ENCODE data around the gene TADA2B. TPM values are rescaled to one million over a fixed set of nuclear protein-coding genes. Genes with fewer than 3 reads are reported as not detected.

The TADA2B gene
- total RNA-seq, 1 experiment from 2014 or later: 29.5 TPM

GRCh38 chr4:7034262-7035081 is 8.7 kb upstream of the TADA2B start:
- no peak for DNase-seq (ENCODE audit: unreplicated experiment)
- H3K36me3 Mint-ChIP-seq (ENCODE audit: insufficient read depth, unreplicated experiment): peaks cover 34% of the 10 kb centered on the region
- no TSS peak for BruUV-seq (replicated peaks)
- CTCF ChIA-PET: no interaction called here
- no peak overlapping the region for H3K27ac Mint-ChIP-seq (ENCODE audit: low read depth, unreplicated experiment)
- no peak for TF ChIP-seq CTCF (IDR thresholded peaks at IDR 0.05; ENCODE audit: unreplicated experiment)
- H3K4me1 Mint-ChIP-seq (ENCODE audit: insufficient read depth, unreplicated experiment): no peaks in the 10 kb centered on the region
- H3K27me3 Mint-ChIP-seq (ENCODE audit: insufficient read depth, unreplicated experiment): no peaks in the 10 kb centered on the region
- H3K4me3 Mint-ChIP-seq (ENCODE audit: unreplicated experiment): no peak overlapping the region
- no peaks in the 10 kb centered on the region for H3K9me3 Mint-ChIP-seq (ENCODE audit: unreplicated experiment)
- POLR2A ChIA-PET: interaction anchor here (0.6 to 1.2 kb wide), 4 partner anchors 7 to 69 kb away, joined by 3 to 5 read pairs (median 4); no protein-coding TSS in a partner anchor
- intact Hi-C loops (cut with micrococcal nuclease): no loop called here

DNA sequence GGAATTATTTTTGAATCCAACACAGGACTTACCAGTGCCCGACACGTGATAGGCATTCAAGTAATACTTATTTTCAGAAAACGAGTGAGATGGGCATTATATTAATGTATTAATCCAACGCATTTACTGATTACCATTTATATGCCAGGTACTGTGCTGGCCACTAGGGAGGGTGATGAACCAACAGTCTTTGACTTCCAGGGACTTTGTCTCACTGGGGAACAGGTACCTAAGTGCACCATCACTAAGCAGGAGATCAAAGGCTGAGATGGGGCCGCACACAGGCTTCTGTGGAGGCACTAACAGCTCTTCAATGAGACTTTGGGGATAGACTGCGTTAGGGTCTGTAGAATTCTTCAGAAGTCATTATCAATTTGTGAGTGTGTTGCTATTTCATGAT is 5.7 kb upstream of the TADA2B start:
- intact Hi-C loops (cut with micrococcal nuclease): no loop called here
- peaks cover 10% of the 10 kb centered on the region for H3K4me1 Mint-ChIP-seq (ENCODE audit: insufficient read depth, unreplicated experiment)
- ChIA-PET CTCF (no interaction called here), POLR2A (interaction anchor here (1.2 kb wide), 1 partner anchor 51 kb away, joined by 3 read pairs; no protein-coding TSS in a partner anchor)
- no peaks in the 10 kb centered on the region for H3K9me3 Mint-ChIP-seq (ENCODE audit: unreplicated experiment)
- BruUV-seq (replicated peaks): no TSS peak
- no peaks in the 10 kb centered on the region for H3K27me3 Mint-ChIP-seq (ENCODE audit: insufficient read depth, unreplicated experiment)
- peaks cover 11% of the 10 kb centered on the region for H3K36me3 Mint-ChIP-seq (ENCODE audit: insufficient read depth, unreplicated experiment)
- DNase-seq (ENCODE audit: unreplicated experiment): no peak
- no peak overlapping the region for H3K4me3 Mint-ChIP-seq (ENCODE audit: unreplicated experiment)
- no peak for TF ChIP-seq CTCF (IDR thresholded peaks at IDR 0.05; ENCODE audit: unreplicated experiment)
- H3K27ac Mint-ChIP-seq (ENCODE audit: low read depth, unreplicated experiment): no peak overlapping the region

- POLR2A ChIA-PET: interaction anchor here (1.0 to 8.3 kb wide), 3 partner anchors 27 to 53 kb away, joined by 4 to 165 read pairs (median 75); partner anchors contain the start of gene GRPEL1
- no peak overlapping the region for H3K4me3 Mint-ChIP-seq (ENCODE audit: unreplicated experiment)
- intact Hi-C loops (cut with micrococcal nuclease): loop anchor here (5.0 kb wide), 1 partner anchor 68 kb away; no protein-coding TSS in a partner anchor
- no peak for TF ChIP-seq CTCF (IDR thresholded peaks at IDR 0.05; ENCODE audit: unreplicated experiment)
- no peaks in the 10 kb centered on the region for H3K36me3 Mint-ChIP-seq (ENCODE audit: insufficient read depth, unreplicated experiment)
- H3K27me3 Mint-ChIP-seq (ENCODE audit: insufficient read depth, unreplicated experiment): no peaks in the 10 kb centered on the region
- H3K9me3 Mint-ChIP-seq (ENCODE audit: unreplicated experiment): no peaks in the 10 kb centered on the region
- peaks cover 24% of the 10 kb centered on the region for H3K4me1 Mint-ChIP-seq (ENCODE audit: insufficient read depth, unreplicated experiment)
- no TSS peak for BruUV-seq (replicated peaks)
- H3K27ac Mint-ChIP-seq (ENCODE audit: low read depth, unreplicated experiment): no peak overlapping the region
- CTCF ChIA-PET: interaction anchor here (0.6 to 8.7 kb wide), 5 partner anchors 17 to 1265 kb away, joined by 3 to 98 read pairs (median 3); partner anchors contain the start of gene GRPEL1
- no peak for DNase-seq (ENCODE audit: unreplicated experiment)
Observed at GRCh38 chr4:7040765-7041164, 2.4 kb upstream of the TADA2B start.

DNA sequence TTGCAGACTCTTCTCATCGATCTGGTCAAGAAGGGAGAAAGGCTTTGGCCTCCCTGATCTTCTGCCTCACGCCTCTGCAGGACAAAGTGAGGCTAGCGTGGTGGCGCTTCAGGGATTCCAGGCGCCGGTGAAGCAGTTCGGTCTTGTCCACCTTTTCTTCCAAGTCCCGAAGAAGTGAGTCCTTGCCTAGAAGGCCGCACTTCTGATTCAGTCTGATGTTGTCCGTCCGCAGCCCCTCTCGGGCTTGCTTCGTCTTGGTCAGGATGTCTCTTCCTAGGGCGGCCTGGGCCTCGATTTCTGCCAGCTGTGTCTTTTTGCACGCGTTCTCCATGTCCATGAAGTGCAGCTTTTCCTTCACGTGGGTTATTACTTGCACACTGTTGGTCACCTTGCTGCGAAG is 1.9 kb upstream of the TADA2B start:
- Mint-ChIP-seq H3K27me3 (ENCODE audit: insufficient read depth, unreplicated experiment) (no peaks in the 10 kb centered on the region), H3K36me3 (ENCODE audit: insufficient read depth, unreplicated experiment) (peaks cover 4% of the 10 kb centered on the region), H3K9me3 (ENCODE audit: unreplicated experiment) (no peaks in the 10 kb centered on the region), H3K4me3 (ENCODE audit: unreplicated experiment) (peak overlapping the region; percentile 88), H3K4me1 (ENCODE audit: insufficient read depth, unreplicated experiment) (peaks cover 29% of the 10 kb centered on the region), H3K27ac (ENCODE audit: low read depth, unreplicated experiment) (no peak overlapping the region)
- TF ChIP-seq CTCF (IDR thresholded peaks at IDR 0.05; ENCODE audit: unreplicated experiment): no peak
- CTCF ChIA-PET: interaction anchor here (0.6 to 8.7 kb wide), 5 partner anchors 18 to 1266 kb away, joined by 3 to 98 read pairs (median 5); partner anchors contain the start of gene GRPEL1
- POLR2A ChIA-PET: interaction anchor here (0.9 to 8.3 kb wide), 4 partner anchors 8 to 54 kb away, joined by 4 to 165 read pairs (median 40); partner anchors contain the start of gene GRPEL1
- BruUV-seq (replicated peaks): TSS peak; percentile 73
- no peak for DNase-seq (ENCODE audit: unreplicated experiment)
- intact Hi-C loops (cut with micrococcal nuclease): loop anchor here (5.0 kb wide), 1 partner anchor 69 kb away; no protein-coding TSS in a partner anchor
